ENCODE data around the gene GALNT18. TPM values are rescaled to one million over a fixed set of nuclear protein-coding genes. Genes with fewer than 3 reads are reported as not detected.

The GALNT18 gene
- polyA plus RNA-seq, 1 experiment, result 4.1 TPM

- ChIA-PET POLR2A (no interaction called here), CTCF (no interaction called here)
- Histone ChIP-seq H3K36me3 (ENCODE audit: control insufficient read depth, insufficient read depth, low read length) (no peaks in the 10 kb centered on the region), H3K27me3 (ENCODE audit: control insufficient read depth, insufficient read depth, low read length) (no peaks in the 10 kb centered on the region), H3K4me3 (ENCODE audit: low read depth, low read length) (no peak overlapping the region)
- no peak for TF ChIP-seq CTCF (IDR thresholded peaks at IDR 0.05; ENCODE audit: insufficient read depth, low read depth, low read length)
- no peak for DNase-seq (ENCODE audit: low read depth)
Observed at GRCh38 chr11:11379661-11380060, 242.1 kb downstream of the GALNT18 start.

- ChIA-PET CTCF (no interaction called here), POLR2A (no interaction called here)
- no peak for DNase-seq (ENCODE audit: low read depth)
- TF ChIP-seq CTCF (IDR thresholded peaks at IDR 0.05; ENCODE audit: insufficient read depth, low read depth, low read length), result no peak
- Histone ChIP-seq H3K36me3 (ENCODE audit: control insufficient read depth, insufficient read depth, low read length) (no peaks in the 10 kb centered on the region), H3K27me3 (ENCODE audit: control insufficient read depth, insufficient read depth, low read length) (no peaks in the 10 kb centered on the region), H3K4me3 (ENCODE audit: low read depth, low read length) (no peak overlapping the region)
Observed at GRCh38 chr11:11378184-11378940, 243.4 kb downstream of the GALNT18 start.

GRCh38 chr11:11374358-11375148, 247.3 kb downstream of the GALNT18 start:
- ChIA-PET POLR2A (no interaction called here), CTCF (interaction anchor here (0.9 kb wide), 1 partner anchor 582 kb away, joined by 3 read pairs; no protein-coding TSS in a partner anchor)
- H3K27me3 ChIP-seq (ENCODE audit: control insufficient read depth, insufficient read depth, low read length), result no peaks in the 10 kb centered on the region; the same call in 1 of the 2 replicates
- no peaks in the 10 kb centered on the region for H3K36me3 ChIP-seq (ENCODE audit: control insufficient read depth, insufficient read depth, low read length)
- no peak for TF ChIP-seq CTCF (IDR thresholded peaks at IDR 0.05; ENCODE audit: insufficient read depth, low read depth, low read length)
- H3K4me3 ChIP-seq (ENCODE audit: low read depth, low read length), result no peak overlapping the region
- DNase-seq (ENCODE audit: low read depth), result no peak

- ChIA-PET POLR2A (no interaction called here), CTCF (no interaction called here)
- Histone ChIP-seq H3K4me3 (ENCODE audit: low read depth, low read length) (no peak overlapping the region), H3K27me3 (ENCODE audit: control insufficient read depth, insufficient read depth, low read length) (no peaks in the 10 kb centered on the region; the same call in 1 of the 2 replicates), H3K36me3 (ENCODE audit: control insufficient read depth, insufficient read depth, low read length) (no peaks in the 10 kb centered on the region)
- DNase-seq (ENCODE audit: low read depth), result no peak
- TF ChIP-seq CTCF (IDR thresholded peaks at IDR 0.05; ENCODE audit: insufficient read depth, low read depth, low read length), result no peak
Observed at GRCh38 chr11:11373934-11374333, 247.9 kb downstream of the GALNT18 start.

- H3K27me3 ChIP-seq (ENCODE audit: control insufficient read depth, insufficient read depth, low read length), result no peaks in the 10 kb centered on the region; the same call in 1 of the 2 replicates
- H3K4me3 ChIP-seq (ENCODE audit: low read depth, low read length), result no peak overlapping the region
- TF ChIP-seq CTCF (IDR thresholded peaks at IDR 0.05; ENCODE audit: insufficient read depth, low read depth, low read length), result no peak
- ChIA-PET POLR2A (interaction anchor here (0.5 kb wide), 1 partner anchor 927 kb away, joined by 3 read pairs; no protein-coding TSS in a partner anchor), CTCF (interaction anchor here (2.1 kb wide), 1 partner anchor 14 kb away, joined by 5 read pairs; no protein-coding TSS in a partner anchor)
- no peak for DNase-seq (ENCODE audit: low read depth)
- no peaks in the 10 kb centered on the region for H3K36me3 ChIP-seq (ENCODE audit: control insufficient read depth, insufficient read depth, low read length)
Observed at GRCh38 chr11:11372461-11372860, 249.3 kb downstream of the GALNT18 start.
